H1 (cell line): ENCODE measurements around the gene YWHAE. TPM values are rescaled to one million over a fixed set of nuclear protein-coding genes. Genes with fewer than 3 reads are reported as not detected.

Experiments used
- CHD1 ChIP-seq: IDR thresholded peaks from 2 replicates; pipeline ENCODE4 v1.6.1; 2012; ENCODE audit warnings: low read depth, low read length, improper control_type of control experiment
- EZH2 ChIP-seq: fragments of 200-600 bp; sonication (generic); IDR thresholded peaks from 2 replicates; pipeline ENCODE4 v1.7.1; 2012; ENCODE audit warnings: low read depth, mild to moderate bottlenecking, moderate library complexity, low read length, inconsistent platforms; ENCODE audit not compliant: severe bottlenecking
- polyA plus RNA-seq, 7 experiments: library from polyadenylated mRNA; depleted of rRNA in 3 of 7; stranded (reverse) in 5 of 7; unstranded in 2 of 7; fragments of >200 nt in 5 of 7; fragments of 200-250 nt in 2 of 7; gene quantifications; 1 replicate in 5 of 7; 2 replicates in 1 of 7; 4 replicates in 1 of 7; pipeline versions ENCODE4 v1.2.1 to v1.2.3, GENCODE V29; 2011 to 2013; ENCODE audit warnings: missing spikeins in 2 of 7, mixed read lengths in 2 of 7
- total RNA-seq: library from RNA; stranded (reverse); fragmentation: NEBNext Ultra II Directional; extraction: Animal tissue kit (Norgen Biotek cat#: 25700); gene quantifications from 2 replicates; pipeline ENCODE4 v1.2.1, GENCODE V29; 2021

Gene YWHAE
- total and polyA plus RNA-seq, 2 of the 8 experiments (the other 6 are each of a cell fraction or from before 2014, with no cell fraction given) = 559 to 1,186 TPM

- TF ChIP-seq EZH2 (no peak), CHD1 (no peak)
Measured at GRCh38 chr17:1300371-1300905, 99.6 kb downstream of the YWHAE start (continued).
